Stimulated activated CD4-positive, alpha-beta T cell treated with anti-CD3 and anti-CD28 coated beads, Interleukin-1b, Interleukin-23, amount 100 ng/mL, for 1 hour (primary cell): ENCODE data around the gene ATAD3B.
A peak's percentile ranks its signal among the peaks of the same experiment; 100 is the strongest.
"Not testable (repeated sequence)": the region's sequence is repeated elsewhere in the genome, so short reads cannot be mapped to it uniquely, and the experiment has no call there.

Source experiments
- DNase-seq, 2 donors: peaks; one replicate each; pipeline ENCODE4 v3.0.0-alpha.2; 2020; ENCODE audit warnings: low read depth in 2 of 2

ATAD3B gene

DNA sequence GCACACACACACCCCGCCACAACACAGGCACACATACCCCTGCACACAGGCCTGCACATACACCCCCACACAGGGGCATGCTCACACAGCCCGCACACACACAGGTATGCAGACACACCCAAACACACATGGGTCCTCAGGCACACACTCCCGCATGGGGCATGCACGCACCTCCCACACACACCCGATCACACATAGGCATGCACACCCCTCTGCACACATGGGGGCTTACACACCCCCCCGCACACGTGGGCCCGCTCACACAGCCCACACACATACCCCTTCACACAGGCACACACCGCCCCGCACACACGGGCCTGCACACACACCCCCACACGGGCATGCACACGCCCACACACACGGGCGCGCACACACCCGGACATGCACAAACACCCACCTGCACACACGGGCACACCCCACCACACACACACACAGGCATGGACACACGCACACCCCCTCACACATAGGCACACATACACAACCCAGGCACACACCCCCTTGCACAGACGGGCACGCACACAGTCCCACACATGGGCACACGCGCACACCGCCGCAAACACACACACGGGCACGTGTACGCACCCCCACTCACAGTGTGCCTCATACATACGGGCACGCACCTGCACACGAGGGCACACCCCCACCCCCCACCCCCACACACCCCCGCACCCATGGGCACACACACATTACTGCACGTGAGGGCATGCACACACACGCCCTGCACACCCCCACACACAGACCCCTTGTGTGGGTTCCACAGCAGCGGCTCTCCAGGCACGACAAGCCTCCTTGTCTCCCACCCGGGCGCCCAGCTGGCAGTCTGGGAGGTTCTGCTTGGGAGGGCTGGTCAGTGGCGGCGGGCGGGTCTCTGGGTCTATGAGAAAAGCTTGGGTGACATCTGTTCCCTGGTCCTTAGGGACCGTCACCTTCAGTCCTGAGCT lies 8.3 kb downstream of the ATAD3B start:
- no peak for DNase-seq

DNA sequence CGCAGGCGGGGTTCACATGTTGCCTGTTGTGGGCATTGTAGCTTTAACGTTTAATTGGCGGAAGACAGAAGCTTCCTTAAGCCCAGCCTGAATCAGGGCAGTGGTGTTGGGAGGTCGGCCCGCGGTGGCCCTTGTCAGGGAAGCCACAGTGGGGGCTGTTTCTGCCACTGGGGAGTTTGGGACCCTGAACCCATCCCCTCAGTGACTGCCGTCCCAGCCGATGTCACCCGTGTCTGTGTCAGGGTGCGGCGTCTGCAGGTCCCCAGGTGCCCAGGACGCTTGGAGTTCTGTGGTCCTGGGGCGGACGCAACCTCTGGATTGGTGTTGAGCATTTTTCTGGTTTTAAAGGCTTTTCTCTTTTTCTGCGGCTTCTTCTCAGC lies 8.9 kb downstream of the ATAD3B start:
- not testable (repeated sequence) for DNase-seq

DNA sequence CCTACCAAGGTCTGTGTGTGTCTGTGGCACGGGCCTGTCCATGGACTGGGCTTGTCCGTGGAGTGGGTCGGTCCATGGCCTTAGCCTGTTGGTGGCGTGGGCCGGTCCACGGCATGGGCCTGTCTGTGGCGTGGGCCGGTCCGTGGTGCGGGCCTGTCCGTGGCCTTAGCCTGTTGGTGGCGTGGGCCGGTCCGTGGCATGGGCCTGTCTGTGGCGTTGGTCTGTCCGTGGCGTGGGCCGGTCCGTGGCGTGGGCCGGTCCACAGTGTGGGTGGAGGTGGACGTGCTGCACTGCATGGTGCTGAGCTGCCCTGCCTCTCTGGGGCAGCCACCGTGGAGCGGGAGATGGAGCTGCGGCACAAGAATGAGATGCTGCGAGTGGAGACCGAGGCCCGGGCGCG lies 10.2 kb downstream of the ATAD3B start:
- not testable (repeated sequence) for DNase-seq

DNA sequence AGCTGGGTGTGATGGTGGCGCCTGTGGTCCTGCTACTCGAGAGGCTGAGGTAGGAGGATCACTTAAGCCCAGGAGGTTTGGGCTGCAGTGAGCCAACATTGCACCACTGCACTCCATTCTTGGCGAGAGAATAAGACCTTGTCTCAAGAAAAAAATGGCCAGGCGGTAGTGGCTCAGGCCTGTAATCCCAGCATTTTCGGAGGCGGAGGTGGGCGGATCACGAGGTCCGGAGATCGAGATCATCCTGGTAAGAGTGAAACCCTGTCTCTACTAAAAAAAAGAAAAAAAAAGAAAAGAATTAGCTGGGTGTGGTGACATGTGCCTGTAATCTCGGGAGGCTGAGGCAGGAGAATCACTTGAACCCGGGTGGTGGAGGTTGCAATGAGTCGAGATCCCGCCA lies 11.3 kb downstream of the ATAD3B start:
- no peak for DNase-seq

DNA sequence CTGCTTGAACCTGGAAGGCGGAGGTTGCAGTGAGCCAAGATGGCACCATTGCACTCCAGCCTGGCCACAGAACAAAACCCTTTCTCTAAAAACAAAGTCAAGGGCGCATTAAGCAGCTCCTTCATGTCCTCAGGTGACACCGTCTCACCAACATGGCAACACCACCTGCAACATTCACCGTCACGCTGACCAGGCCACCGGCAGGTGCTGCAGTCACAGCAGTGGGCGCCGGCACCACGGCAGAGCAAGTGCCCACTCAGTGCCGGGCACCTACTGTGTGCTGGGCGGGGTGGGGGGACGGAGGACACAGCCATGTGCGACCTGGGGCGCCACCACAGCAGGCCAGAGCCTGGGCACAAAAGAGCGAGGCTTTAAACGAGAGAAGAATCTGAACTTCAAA lies 12.1 kb downstream of the ATAD3B start:
- no peak for DNase-seq

DNA sequence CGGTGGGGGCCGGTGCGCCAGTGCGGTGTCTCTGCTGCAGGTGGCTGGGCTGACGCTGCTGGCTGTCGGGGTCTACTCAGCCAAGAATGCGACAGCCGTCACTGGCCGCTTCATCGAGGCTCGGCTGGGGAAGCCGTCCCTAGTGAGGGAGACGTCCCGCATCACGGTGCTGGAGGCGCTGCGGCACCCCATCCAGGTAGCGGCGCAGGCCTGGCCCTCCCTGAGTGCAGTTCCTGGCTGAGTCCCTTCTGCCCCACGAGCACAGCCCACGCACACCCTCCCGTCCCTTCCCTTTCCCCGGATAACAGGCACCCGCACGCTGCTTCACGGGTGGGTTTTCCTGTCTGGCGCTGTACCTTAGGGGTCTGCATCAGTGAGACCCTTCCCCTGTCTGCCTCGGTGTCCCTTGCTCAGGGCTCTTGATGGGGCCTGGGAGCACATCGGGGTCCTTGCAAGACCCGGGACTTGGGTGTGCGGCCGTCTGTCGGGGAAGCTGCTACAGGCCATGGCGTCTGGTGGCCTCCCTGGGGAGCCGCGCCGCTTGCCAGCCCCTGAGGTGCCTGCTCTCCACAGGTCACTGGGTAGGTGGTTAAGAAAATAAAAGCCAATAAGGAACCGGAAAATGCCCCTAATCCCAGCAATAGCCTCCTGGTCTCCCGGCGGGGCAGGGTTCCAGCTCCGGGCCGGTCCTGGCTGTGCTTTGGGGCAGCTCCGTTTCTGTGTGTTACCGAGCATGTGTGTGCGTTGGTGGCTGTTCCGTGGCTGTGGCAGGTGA lies 13.6 kb downstream of the ATAD3B start:
- not testable (repeated sequence) for DNase-seq

DNA sequence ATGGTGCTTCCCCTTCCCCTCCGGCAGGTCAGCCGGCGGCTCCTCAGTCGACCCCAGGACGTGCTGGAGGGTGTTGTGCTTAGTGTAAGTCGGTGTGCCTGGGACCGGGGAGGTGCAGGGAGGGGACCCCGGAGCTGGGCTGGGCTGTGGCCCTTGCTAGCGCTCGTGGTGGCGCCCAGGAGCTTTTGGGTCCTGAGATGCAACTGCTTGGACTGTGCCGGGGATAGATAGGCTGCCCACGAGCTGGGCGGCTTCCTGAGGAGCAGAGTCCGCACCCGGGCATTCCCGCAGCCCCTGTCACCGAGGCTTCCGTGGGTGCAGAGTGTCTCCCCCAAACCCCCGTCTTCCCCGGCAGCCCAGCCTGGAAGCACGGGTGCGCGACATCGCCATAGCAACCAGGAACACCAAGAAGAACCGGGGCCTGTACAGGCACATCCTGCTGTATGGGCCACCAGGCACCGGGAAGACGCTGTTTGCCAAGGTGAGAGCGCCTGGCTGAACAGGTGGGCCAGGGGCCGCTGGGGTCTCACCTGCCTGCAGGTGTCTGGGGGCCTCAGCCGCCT lies 14.3 kb downstream of the ATAD3B start:
- not testable (repeated sequence) for DNase-seq

DNA sequence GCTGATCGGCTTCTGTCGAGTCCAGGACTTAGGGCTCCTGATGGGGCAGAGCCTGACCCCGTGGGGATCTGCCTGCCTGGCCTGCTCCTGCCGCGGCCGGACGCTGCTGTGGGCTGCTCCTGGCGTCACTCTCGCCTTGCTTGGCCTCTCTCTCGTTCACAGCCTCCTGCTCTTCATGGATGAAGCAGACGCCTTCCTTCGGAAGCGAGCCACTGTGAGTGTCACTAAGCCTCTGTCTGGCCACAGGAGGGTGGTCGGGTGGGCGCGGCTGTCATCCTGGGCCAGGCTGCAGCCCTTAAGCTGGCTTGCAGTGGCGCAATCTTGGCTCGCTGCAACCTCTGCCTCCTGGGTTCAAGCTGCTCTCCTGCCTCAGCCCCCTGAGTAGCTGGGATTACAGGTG lies 16.1 kb downstream of the ATAD3B start:
- DNase-seq, result no peak

DNA sequence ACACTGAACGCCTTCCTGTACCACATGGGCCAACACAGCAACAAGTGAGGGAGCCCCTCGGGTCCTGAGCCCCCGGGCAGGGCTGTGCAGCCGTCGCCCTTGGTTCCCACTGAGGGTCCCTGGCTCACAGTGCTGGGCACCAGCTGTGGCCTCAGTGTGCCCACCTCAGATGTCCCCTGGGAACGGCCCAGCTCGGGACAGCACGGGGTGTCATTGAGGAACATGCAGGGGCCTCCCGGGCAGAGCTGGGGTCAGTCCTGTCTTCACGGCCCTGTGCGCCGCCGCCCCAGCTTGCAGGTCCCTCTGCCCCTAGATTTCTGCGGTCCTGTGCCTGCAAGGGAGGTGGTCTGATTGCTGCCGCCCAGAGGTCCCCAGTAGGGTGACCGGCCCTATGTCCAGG lies 17.7 kb downstream of the ATAD3B start:
- DNase-seq, result no peak

DNA sequence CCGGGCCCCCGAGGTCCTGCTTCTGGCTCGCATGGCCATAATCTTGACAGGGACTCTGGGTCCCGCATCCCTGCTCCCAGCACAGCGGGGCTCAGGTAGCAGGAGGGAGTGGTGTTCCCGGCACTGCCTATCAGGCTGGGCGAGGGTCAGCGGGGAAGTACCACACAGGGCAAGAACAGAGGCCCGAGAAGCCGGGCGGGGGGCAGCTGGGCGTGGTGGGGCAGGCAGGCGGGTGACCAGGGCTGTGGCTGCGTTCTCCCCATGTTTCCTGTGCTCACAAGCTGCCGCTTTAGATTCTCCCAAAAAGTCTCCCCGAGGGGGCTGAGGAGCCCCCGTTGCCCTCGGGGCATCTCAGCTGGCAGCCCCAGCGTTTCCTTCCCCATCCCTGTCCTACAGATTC lies 18.3 kb downstream of the ATAD3B start:
- no peak for DNase-seq

DNA sequence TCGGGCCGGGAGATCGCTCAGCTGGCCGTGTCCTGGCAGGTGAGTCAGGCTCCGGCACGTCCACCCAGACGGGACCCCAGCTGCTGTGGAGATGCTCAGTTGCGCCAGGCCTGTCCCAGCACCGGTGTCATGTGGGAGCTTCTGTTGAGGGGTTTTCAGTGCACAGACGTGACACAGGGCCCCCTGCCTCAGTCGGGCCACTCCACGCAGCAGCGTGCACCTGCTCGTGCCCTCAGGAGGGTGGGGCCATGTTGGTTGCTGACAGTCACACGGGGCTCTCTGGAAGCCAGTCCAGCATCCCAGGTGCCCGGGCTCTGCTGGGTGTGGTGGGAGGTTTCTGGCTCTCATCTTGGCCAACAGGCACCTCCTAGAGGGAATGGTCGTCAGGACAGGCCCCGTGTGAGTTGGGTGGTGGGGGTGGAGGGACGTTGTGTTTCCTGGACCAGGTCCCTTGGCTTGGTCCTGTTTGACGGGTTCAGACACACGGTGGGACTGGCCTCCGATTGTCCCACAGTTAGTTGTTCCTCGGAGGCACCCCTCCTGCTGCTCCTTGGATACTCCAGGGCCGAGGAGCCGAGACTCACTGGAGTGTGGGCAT lies 19.2 kb downstream of the ATAD3B start:
- no peak for DNase-seq

DNA sequence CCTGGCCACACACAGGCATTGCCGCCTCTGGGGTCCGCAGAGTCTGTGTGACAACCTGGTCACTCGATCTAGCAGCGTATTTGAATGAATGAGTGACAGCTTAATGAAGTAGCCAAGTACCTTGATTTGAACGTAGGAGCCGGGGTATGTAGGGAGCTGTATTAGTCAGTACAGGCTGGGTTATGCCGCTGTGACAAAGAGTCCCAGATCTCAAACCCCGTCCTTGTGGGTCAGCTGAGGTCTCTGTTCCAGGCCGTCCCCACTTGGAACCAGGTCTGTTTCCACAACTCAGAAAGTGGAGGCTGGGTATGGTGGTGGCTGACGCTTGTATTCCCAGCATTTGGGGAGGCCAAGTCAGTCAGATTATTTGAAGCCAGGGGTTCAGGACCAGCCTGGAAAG lies 20.0 kb downstream of the ATAD3B start:
- DNase-seq, result no peak

DNA sequence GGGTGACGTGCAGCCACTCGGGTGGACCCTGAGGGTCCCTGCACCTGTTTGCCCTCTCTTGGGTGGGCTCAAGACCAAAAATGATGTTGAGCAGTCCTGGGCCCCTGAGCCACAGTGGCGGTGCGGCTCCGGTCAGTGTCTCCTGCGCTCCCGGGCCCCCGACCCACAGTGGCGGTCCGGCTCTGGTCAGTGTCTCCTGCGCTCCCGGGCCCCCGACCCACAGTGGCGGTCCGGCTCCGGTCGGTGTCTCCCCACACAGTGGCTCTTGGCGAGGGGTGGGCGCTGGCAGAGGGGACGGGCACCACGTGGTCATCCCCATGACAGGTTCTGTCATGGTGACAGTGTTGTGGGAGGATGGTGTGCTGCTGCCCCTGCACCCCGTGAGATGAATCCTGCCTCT lies 22.7 kb downstream of the ATAD3B start:
- not testable (repeated sequence) for DNase-seq

DNA sequence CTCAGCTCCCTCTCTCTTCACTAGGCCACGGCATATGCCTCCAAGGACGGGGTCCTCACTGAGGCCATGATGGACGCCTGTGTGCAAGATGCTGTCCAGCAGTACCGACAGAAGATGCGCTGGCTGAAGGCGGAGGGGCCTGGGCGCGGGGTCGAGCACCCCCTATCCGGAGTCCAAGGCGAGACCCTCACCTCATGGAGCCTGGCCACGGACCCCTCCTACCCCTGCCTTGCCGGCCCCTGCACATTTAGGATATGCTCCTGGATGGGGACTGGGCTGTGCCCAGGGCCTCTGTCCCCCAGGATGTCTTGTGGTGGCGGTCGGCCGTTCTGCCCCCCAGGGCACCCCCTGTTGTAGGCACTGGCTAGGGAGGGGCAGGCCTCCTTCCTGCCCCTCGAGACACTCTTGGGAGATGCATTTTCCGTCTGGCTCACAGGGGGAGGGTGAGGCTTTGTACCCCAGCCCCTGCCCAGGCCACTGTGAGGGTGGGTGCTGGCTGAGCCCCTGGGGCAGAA lies 24.0 kb downstream of the ATAD3B start:
- not testable (repeated sequence) for DNase-seq

DNA sequence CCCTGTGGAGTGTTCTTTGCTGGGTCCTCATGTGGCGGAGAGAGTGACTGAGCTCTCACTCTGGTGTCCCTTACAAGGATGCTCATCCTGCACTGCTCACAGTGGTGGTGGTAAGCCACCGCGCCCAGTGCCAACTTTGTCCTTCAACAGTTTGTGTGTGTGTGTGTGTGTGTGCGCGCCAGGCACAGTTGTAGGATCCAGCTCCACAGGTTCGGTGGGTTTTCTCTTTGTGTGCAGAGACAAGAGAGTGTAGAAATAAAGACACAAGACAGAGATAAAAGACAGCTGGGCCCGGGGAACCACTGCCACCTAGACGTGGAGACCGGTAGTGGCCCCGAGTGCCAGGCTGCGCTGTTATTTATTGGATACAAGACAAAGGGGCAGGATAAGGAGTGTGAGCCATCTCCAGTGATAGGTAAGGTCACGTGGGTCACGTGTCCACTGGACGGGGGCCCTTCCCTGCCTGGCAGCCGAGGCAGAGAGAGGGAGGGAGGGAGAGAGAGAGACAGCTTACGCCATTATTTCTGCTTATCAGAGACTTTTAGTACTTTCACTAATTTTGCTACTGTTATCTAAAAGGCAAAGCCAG lies 33.3 kb downstream of the ATAD3B start:
- DNase-seq, result peak; percentile 29 to 39

DNA sequence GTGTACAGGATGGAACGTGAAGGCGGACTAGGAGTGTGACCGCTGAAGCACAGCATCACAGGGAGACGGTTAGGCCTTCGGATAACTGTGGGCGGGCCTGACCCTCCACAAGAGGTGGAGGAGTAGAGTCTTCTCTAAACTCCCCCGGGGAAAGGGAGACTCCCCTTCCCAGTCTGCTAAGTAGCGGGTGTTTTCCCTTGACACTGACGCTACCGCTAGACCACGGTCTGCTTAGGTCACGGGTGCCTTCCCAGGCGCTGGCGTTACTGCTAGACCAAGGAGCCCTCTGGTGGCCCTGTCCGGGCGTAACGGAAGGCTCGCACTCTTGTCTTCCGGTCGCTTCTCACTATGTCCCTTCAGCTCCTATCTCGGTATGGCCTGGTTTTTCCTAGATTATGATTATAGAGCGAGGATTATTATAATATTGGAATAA lies 33.8 kb downstream of the ATAD3B start:
- DNase-seq, result not testable (repeated sequence)

DNA sequence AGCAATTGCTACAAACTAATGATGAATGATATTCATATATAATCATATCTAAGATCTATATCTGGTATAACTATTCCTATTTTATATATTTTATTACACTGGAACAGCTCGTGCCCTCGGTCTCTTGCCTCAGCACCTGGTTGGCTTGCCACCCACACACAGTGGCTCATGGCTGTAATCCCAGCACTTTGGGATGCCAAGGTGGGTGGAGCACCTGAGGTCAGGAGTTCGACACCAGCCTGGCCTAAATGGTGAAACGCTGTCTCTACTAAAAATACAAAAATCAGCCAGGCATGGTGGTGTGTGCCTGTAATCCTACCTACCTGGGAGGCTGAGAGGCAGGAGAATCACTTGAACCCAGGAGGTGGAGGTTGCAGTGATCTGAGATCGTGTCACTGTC lies 34.2 kb downstream of the ATAD3B start:
- not testable (repeated sequence) for DNase-seq

DNA sequence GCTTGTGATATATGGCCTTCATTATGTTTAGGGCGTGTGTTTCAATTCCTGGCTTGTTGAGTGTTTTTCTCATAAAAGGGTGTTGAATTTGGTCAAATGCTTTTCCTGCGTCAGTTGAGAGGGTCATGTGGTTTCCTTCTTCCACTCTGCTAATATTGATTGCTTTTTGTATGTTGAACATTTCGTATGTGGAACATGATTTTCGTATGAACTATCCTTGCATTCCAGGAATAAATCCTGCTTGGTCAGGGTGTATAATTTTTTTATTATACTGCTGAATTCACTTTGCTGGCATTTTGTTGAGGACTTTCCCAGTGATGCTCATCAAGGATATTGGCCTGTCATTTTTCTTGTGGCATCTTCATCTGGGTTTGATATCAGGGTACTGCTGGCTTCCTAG lies 35.7 kb downstream of the ATAD3B start:
- no peak for DNase-seq

DNA sequence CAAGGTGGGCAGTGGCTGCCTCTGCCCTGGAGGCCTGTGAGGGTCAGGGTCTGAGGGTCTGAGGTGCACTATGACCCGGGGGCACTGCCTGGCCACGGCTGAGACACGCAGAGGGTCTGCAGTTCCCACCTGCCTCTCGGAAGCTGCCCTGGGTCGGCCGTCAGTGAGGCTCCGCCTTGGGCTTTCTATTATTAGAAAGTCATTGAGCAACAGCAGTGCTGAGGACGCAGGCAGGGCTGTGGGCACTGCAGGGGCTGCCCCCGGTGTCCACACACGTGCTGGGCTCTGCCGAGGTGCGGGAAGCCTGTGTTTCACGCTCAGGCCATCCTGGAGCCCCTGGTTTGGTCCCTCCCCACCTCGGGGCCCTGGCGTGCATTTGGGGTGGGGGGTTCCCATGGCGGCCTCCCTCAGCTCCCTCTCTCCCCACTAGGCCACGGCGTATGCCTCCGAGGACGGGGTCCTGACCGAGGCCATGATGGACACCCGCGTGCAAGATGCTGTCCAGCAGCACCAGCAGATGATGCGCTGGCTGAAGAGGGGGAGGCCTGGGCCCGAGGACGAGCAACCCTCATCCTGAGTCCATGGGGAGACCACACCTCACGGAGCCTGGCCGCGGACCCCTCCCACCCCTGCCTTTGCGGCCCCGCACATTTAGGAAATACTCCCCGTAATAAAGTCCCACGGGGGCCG lies 37.4 kb downstream of the ATAD3B start:
- not testable (repeated sequence) for DNase-seq

DNA sequence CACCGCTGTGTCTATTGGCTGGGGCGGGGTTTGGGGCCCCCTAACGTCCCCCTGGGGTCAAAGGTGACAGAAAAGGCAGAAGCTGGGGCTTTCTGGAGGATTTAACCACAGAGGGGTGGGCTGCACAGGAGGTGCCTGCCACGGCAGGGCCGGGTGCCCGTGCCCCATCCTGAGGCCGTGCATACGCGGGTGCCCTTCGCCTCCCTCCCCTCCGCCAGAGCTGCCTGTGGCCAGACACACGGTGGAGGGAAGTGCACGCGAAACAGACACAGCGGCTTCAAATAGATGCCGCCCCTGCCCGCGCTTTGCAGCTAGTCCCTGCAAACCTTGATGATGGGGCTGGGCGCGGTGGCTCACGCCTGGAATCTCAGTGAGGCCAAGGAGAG lies 37.9 kb downstream of the ATAD3B start:
- DNase-seq, result not testable (repeated sequence)
